HG02938 (cell line): ENCODE results near the gene VAV2.
A peak's percentile ranks its signal among the peaks of the same experiment; 100 is the strongest.

Experiments used
- ATAC-seq: cut with Tn5 transposase; IDR thresholded peaks from one replicate; pipeline ENCODE4 v1.9.1; 2021; ENCODE audit warnings: mild to moderate bottlenecking, moderate library complexity; ENCODE audit not compliant: unreplicated experiment

Gene VAV2

DNA sequence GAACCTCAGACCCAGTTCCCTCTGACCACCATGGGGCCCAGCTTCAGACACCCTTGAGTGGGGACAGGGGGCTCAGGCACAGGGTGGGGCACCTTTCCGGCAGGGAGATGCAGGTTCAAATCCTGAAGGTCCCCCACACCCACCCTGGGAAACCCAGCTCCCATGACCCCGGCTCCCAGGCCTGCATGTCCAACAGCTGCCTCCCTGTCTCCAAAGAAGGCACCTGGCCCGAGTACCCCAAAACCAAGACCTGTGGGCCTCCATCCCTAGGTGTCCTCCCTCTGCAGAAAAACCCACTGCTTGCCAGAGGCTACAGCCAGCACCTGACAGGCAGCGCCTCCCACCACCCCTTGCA, 38.5 kb downstream of the VAV2 start:
- ATAC-seq: no peak

DNA sequence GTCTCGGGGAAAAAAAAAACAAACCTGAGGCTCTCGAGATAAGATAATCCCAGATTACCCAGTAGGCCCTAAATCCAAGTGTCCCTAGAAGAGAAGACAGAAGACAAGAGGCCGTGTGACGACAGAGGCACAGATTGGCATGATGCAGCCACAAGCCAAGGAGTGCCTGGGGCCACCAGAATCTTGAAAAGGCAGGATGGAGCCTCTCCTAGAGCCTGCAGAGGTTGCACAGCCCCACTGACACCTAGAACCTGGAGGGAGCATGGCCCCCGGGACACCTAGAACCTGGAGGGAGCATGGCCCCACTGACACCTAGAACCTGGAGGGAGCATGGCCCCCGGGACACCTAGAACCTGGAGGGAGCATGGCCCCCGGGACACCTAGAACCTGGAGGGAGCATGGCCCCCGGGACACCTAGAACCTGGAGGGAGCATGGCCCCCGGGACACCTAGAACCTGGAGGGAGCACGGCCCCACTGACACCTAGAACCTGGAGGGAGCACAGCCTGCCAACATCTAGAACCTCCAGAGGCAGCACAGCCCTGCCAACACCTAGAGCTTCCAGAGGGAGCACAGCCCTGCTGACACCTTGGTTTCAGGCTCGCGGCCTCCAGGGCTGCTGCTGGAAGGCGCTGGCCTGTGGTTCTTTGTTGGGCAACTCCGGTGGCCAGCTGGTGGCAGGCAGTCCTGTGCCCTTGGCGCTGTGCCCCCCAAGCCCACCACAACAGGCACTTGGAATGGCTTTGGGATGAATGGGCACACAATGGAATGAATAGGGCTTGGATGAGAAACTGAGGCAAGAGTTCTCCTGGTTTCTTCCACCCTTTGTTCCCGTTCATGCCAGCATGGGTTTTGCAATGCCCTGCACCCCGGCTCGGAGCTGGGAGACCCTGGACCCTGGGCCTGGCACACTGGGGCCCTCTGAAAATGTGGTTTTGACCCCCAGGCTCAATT, 39.2 kb downstream of the VAV2 start:
- no peak for ATAC-seq

DNA sequence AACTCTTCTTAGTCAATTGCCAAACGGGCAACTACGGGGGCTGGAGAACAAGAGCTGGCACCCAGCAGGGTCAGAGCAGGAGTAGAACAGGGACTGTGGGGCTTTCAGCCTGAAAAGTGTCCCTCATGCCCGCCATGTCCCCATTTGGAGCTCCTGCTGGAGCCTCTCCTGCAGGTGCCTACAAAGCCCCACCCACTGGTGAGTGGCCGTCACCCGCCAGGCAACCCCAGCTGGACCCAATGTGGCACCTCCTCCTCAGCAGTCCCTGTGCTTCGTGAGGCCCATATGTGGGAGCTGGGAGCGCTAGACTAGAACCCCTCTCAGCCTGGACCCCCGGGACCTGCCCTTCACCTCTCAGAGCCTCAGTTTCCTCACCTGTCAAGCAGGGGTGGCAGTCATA, 40.9 kb downstream of the VAV2 start:
- ATAC-seq: no peak

DNA sequence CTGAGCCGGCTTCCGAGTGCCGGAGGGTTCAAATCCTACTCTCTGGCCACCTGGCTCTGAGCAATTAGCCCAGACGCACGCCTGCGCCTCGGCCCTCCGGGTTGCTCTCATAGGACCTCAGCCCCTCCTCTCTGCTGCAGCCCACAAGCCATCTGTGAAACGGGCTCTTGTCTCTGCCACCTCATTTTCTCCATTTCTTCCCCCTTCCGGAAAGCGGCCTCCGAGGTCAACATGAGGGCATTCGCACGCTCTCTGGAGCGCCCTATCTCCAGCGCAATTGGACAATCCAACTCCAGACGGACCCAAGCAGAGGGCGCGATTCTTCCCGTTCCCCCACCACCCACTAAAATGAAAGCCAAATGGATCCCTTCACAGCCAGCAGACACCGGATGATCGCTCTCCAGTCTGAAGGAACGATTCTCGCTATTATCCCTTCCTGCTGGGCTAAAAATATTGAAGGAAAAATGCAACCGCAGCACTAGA, 41.5 kb downstream of the VAV2 start:
- ATAC-seq: no peak

DNA sequence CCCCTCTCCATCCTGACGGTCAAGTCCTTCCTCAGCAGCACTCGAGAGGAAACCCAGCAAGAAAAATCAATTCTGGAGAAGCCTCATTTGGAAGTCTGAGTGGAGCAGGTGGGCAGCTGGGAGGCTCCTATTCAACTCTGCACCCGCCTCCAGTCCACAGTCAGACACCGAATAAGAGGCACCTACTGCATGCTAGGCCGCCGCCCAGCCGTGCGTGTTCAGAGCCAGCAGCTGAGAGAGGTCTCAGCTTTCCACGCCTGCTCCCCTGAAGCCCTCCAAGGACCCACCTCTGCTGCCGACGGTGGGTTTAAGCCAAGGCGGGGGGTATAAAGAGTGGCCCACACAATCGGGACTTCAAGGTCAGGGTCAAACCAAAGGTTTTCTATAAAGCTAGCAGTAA, 41.9 kb downstream of the VAV2 start:
- ATAC-seq: no peak

DNA sequence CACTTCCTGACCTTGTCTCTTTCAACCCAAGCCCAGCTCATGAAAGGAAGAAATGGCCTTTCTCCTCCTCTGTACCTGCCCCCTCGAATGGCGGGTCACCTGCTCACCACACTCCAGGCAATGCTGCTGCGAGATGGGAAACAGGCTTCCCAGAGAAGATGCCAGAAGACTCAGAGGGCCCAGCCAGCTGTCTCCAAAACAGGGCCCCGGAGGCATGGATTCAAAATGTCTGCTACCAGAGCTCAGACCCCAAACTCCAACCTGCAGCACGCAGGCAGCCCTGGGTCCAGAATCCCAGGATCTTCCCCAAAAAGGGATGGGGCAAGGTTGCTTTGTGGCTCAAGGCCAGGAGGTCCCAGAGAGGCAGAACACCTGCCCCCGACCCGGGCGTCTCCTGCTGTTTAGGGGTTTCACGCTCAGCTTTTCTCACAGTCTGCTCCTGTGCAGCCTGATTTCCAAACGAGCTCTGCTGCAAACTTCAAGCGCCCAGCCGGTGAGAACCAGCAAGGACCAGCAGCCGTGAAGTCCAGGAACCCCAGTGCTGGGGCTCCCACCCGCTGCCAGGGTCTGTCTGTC, 42.5 kb downstream of the VAV2 start:
- no peak for ATAC-seq

DNA sequence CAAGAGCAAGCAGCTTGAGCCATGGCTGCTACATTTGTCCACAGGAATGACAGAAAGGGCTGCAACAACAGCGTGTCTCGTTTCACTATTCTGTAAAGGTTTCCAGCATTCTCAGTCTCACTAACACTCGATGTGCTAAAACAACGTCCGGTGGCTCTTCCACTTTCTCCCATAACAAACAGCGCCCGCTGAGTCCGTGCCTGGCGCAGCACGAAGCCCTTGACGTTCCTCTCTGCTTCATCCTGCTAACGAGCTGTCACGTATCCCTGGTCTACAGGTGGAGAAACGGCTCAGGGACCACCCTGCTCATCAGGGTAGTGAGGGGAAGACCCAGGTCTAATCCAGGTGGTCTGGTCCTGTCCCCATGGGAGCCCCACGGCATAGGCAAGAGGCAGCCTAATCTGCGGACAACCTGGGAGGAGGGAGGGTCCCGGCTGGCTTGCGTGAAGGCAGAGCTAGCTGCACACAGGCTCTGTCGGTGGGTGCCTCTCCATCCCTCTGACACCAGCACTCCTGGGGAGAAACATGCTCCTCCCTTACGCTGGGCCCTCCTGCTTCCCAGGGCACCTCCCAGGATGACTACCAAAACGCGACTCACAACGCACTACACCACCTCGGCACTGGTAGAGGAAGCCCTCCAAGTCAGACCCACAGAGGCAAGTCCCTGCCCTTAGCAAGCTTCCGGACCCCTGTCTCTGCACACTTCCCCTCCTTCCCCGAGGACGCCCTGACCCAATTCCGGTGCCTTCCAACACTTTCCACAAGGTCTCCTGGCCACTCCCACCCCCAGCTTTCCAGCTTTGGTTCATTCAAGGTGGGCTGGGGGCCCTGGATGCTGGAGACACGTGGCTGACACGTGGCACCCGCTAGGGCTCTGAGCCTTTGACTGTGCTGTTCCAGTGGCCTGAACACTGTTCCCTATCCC, 43.3 kb downstream of the VAV2 start:
- ATAC-seq: no peak

DNA sequence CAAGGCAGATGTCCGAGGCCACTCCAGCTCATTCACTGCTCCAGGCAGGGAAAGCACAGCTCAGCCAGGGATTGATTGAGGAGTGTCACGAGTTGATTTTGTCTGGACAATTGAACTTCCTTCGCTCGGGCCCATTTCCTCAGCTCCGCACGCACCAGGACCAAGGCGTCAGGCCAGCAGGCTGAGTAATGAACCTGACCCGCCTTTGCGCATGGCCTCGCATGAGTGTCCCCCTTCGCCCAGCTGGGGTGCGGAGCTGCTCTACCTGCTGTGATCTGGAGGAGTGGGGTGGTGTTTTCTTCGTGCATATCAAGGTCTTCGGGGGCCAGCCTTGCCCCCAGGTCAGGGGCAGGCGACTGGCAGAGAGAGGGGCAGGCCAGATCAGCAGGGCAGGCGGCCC, 44.0 kb downstream of the VAV2 start:
- no peak for ATAC-seq

DNA sequence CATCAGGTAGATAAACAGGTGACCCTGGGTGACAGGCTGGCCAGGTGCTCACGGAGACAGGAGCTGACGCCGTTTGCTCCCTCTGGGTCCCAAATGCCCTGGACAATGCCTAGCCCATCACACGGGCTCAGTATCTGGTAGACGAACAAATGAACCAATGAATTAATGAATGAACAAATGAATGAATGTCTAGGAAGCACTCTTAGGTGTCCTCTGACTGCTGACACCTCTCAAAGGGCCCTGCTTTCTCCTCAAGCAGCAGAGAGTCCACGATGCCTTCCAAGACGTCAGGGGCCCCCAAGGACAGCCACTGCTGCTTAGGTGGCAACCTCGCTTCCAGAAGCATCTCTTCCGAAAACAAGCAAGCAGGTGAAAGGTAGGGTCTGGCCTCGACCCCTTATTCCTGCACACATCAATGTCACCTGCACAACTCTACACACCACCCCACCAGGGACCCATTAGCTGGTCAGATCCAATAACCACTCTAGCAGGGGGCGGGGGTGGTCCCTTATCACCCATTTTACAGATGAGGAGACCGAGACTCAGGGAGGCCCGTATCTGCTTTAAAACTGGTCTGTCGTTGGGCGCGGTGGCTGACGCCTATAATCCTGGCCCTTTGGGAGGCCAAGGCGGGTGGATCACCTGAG, 45.2 kb downstream of the VAV2 start:
- ATAC-seq: no peak

DNA sequence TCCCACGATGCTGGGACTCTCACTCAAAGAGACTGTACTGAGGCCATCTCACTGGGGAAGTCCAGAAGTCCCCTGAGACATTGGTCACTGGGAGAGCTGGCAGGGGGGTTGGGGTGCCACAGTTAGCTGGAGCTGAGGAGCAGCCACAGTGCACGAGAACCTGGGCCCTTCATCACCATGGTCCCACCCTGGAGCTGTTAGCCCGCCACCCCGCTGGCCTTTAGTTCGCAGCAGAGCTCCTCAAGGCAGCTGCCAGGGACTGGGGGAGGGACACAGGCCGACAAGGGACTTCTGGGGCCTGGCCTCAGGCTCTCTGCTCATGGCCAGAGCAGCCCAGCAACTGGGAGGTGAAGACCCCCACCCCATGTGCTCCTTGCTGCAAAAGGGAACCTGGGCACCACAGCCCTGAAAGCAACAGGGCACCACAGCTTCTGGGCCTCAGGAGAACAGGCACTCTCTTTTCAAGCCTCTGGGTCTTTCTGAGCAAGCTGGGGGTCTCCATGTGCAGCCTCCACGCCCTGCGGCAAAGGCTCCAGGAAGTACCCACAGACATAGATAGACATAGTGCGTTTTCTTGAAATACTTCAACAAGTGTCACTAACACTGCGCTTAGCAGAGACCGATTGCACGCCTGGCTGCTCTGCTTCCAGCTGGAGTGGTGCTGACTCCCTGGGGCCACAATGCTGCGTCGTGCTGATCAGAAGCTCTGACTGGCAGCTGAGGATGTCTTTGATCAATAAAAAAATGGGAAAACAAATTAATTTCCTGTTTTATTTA, 46.0 kb downstream of the VAV2 start:
- ATAC-seq: no peak

DNA sequence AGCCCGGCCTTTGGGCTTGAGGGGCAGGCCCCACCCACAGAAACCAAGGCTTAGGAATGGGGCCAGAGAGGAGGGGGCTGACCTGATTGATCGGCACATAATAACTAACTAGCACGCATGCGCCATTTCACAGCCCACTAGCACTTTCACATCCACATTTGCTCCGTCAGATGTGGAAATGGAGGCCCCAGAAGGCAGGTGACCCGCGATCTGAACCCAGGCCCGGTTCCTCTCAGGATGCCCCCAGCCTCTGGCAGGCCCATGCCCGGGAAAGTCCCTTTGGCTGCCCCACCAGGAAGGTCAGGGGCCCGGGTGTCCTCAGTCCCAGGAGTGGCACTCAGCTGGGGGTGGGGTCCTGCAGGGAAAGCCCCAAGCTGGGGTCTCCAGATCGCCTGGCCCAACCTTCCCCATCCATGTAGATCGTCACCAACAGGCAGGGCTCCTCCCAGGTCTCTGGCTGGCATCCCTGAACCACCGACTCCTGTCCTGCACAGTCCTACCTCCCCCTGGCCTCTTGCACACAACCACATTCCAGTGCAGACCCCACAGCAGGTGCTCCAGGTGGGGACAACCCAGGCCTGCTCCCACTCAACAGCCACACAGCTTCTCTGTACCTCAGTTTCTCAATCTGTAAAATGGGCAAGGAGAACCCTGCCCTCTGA, 46.7 kb downstream of the VAV2 start:
- ATAC-seq: peak; percentile 47

DNA sequence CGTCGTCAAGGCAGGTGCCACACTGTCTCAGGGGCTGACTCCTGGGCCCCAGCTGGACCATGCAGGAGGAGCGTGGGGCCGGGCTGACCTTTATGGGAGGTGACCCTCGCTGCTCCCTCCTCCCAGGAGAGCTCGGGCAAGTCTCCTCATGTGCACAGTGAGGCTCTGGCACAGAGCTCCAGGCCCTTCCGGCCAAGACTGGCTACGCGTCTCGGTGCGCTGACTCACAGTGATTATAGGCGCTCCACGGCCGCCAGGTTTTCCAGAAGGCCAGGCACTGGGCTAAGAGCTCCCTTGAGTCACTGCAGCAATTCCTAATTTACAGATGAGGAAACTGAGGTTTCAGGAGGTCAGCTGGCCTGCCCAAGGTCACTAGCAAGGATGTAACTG, 47.4 kb downstream of the VAV2 start:
- no peak for ATAC-seq

DNA sequence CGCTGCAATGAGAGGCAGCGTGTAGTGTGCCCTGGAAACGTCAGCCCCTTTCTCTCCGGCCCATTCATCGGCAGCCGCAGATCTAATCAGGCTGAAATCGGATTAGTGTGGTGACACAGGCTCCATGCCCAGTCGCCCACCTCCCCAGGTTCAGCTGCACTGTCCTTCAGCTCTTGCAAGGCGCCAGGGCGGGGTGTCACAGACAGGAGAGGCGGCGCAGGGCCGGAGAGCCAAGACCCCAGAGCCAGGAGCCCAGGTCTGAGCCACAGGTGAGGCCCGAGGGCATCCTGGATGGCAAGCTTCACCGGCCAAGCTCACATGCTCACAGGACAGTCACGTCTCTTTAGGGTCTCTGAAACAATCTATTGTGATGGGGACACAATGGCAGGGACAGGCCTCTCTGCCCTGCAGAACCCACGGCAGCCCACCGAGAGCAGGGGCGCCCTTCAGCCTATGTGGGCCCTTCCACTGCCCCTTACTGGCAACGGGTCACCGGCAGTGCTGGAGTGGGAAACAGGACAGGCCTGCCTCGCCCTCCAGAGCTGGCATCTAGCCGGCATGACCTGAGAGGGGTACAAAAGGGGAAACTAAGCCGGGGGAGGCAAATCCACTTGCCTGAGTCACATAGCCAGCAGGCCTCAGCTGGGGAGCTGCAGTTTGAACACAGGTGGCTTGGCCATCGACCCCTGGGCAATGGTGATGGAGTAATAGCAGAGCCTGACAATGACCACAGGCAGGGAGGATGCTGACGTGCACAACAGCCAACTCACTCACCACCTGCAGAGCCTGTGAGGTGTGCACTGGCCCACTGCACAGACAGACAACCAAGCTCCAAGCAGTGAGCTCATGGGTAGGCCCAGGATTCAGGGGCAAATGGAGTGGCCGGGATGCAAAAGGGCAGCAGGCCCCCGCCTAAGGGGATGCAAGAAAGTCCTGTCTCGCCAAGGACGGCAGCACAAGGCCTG, 48.1 kb downstream of the VAV2 start:
- no peak for ATAC-seq

DNA sequence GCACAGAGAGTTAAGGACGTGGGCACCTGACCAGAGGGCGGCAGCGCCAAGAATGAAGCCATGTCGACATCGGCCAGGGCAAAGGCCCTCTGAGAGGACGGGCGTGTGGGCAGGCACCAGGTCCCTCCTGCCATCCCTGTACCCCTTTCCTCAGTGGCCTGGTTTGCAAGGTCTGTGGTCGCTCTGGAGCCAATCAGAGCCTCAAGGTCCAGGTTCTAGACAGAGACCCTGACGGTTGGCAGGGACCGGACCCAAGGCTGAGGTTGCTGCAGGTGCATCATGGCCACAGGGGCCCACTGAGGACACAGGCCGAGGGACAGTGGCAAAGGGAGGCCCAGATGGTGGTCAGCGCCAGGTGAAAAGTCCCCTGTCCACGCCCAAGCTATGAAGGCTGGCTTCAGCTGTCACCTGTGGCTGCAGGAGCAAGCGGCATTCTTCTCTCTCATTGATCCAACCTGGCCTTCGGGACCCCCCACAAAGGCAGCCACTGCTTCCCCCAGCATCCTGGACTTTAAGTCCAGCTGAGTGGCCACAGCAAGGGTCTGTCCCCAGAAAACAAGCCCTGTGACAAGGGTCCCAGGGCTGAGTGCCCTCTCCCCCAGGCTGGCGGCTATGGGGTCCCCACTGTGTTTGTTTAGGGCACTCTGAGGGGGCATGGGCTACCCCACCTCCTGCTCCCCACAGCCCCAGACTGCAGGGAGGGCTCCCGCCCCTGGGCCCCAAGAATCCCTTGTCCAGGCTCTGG, 48.9 kb downstream of the VAV2 start:
- ATAC-seq: no peak

DNA sequence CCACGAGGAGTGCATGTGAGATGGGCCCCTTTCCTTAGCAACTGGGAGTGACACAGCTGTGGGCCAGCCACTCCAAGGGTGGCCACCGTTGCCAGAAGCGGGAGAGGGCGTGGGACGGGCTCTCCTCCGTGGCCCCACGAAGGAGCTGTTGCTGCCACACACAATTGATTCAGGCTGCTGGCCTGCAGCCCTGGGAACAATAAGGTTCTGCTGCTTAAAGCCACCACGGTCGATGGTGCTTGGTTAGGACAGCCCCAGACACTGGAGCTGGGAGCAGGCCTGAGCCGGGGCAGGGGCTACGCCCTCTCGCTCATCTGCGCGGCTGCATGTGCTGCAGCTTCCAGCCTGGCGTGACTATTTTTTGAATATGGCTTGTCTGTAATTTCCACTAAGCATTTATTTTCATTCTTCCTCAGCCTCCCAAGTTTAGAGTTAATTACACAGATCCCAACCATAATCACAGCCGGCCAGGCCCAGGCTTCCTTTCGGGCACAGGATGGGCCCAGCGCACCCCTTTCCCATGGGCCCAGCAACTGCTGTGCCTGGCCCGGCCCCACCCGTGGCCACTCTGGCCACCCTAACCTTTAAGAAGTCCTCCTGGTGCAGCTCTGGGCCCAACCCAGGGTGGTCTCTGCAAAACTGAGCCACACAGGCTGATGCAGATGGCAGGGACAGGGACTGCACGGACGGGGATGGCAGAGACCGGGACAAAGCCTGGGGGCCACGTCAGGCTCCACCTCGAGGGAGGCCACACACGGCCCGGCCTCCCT, 49.7 kb downstream of the VAV2 start:
- ATAC-seq: no peak

DNA sequence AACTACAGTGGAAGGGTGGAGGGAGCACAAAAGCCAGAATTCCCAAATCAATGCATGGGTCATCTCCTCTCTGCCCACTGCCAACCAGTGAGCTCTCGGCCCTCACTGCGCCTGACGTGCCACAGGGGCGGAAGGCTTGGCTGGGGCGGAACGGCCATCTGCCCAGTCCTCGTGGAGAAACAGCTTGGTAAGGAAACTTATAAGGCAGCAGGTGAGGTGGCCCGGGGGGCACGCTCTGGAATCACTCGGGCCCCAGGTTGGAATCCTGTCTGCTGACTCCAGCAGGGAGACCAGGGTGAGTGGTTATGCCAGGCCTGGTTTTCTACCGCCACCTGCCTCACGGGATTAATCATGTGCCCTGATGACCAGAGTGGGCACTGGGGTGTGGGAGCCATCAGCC, 52.3 kb downstream of the VAV2 start:
- ATAC-seq: no peak

DNA sequence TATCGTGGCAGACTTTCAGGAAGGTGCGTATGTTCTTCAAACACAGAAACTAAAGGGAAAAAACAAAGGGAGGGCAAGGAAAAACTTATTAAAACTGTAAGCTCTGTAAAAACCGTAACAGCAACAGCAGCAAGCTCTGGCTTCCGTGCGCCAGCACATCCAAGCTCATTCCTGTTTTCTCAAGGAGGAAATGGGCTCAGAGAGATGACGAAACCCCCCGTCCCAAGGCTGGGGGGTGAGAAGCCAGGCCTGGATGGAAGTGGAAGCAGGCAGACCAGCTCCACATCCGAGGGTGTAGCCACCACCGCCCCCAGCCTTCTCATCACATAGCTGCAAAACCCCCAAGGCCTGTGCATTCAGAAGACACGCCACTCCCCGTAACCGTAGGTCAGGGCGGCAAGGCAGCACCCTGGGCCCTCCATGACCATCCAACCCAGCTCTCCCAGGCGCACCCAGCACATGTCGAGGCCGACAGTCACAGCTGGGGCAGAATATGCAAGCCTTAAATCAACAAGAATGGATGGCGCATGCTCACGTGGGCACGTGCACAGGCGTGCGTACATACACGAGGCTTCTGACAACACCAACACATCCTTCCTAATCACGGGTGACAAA, 52.8 kb downstream of the VAV2 start:
- no peak for ATAC-seq
